ENCODE results near the gene SYNE1.

- TF ChIP-seq CTCF (IDR thresholded peaks at IDR 0.05) (no peak), POLR2A (IDR thresholded peaks at IDR 0.05) (no peak), POLR2AphosphoS5 (IDR thresholded peaks at IDR 0.05) (no peak), EP300 (IDR thresholded peaks at IDR 0.05) (no peak)
Measured at GRCh38 chr6:152166497-152166896, 470.7 kb downstream of the SYNE1 start.

Data from upper lobe of left lung (tissue), 4 donors.